ENCODE measurements around the gene AGRN.

DNA sequence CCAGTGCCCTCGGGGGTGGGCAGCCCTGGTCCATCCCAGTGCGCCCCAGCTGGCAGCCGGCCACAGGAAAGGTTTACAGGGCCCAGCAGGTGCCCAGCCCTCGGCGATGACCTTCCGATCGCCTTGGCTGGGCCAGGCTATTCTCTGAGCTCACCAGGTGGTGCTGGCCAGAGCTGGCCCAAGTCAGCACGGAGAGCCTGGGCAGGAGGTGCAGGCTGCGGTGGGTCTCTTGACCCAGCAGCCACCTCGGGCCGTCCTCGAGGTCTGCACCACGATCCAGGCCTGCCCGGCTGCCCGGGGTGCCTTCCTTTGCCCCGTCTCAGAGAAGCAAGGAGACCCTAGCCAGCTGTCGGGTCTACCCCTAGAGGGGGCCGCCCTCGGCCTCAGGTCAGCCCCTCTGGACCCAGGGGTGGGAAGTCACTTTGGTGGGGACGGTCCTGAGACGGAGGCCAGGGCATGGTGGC, 38.4 kb upstream of the AGRN start:
- TF ChIP-seq, protein P1, sequence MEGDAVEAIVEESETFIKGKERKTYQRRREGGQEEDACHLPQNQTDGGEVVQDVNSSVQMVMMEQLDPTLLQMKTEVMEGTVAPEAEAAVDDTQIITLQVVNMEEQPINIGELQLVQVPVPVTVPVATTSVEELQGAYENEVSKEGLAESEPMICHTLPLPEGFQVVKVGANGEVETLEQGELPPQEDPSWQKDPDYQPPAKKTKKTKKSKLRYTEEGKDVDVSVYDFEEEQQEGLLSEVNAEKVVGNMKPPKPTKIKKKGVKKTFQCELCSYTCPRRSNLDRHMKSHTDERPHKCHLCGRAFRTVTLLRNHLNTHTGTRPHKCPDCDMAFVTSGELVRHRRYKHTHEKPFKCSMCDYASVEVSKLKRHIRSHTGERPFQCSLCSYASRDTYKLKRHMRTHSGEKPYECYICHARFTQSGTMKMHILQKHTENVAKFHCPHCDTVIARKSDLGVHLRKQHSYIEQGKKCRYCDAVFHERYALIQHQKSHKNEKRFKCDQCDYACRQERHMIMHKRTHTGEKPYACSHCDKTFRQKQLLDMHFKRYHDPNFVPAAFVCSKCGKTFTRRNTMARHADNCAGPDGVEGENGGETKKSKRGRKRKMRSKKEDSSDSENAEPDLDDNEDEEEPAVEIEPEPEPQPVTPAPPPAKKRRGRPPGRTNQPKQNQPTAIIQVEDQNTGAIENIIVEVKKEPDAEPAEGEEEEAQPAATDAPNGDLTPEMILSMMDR (IDR thresholded peaks at IDR 0.05) = no peak
- TF ChIP-seq POLR2A (IDR thresholded peaks at IDR 0.05) (no peak), EP300 (IDR thresholded peaks at IDR 0.05) (no peak)
